GM19438 (cell line): Measurements from ENCODE around the gene RBL2.
"Not testable (repeated sequence)": the region's sequence is repeated elsewhere in the genome, so short reads cannot be mapped to it uniquely, and the experiment has no call there.

ENCODE experiments used
- ATAC-seq: cut with Tn5 transposase; IDR thresholded peaks from one replicate; pipeline ENCODE4 v1.9.1; 2021; ENCODE audit warnings: low read depth; ENCODE audit not compliant: unreplicated experiment

RBL2 gene

GRCh38 chr16:53529513-53529912 is 95.2 kb downstream of the RBL2 start:
- no peak for ATAC-seq

- ATAC-seq, result no peak
These were observed 95.8 kb downstream of the RBL2 start for GRCh38 chr16:53530046-53530445.

GRCh38 chr16:53530741-53531140 is 96.5 kb downstream of the RBL2 start:
- ATAC-seq, result no peak

DNA sequence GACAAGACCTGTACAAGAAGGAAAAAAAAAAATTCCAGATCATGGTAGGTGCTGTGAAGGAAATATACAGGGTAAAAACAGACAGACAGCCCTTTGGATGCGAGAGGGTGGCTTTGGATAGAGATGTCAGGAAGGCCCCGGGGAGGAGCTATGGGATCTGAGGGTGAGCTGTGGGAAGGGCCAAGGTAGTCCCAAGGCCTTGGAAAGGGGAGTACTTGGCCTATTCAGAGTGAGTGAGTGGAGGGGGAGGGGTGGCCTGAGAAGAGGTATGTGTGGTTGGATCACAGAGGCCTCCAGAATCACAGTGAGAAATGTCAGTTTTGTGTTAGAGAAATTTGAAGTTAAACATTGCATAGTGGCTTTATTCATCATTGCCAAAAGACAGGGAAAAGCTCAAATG is 99.9 kb downstream of the RBL2 start:
- ATAC-seq, result no peak

GRCh38 chr16:53537626-53538025 is 103.4 kb downstream of the RBL2 start:
- no peak for ATAC-seq

- not testable (repeated sequence) for ATAC-seq
These were observed 105.1 kb downstream of the RBL2 start for GRCh38 chr16:53539346-53539745.

DNA sequence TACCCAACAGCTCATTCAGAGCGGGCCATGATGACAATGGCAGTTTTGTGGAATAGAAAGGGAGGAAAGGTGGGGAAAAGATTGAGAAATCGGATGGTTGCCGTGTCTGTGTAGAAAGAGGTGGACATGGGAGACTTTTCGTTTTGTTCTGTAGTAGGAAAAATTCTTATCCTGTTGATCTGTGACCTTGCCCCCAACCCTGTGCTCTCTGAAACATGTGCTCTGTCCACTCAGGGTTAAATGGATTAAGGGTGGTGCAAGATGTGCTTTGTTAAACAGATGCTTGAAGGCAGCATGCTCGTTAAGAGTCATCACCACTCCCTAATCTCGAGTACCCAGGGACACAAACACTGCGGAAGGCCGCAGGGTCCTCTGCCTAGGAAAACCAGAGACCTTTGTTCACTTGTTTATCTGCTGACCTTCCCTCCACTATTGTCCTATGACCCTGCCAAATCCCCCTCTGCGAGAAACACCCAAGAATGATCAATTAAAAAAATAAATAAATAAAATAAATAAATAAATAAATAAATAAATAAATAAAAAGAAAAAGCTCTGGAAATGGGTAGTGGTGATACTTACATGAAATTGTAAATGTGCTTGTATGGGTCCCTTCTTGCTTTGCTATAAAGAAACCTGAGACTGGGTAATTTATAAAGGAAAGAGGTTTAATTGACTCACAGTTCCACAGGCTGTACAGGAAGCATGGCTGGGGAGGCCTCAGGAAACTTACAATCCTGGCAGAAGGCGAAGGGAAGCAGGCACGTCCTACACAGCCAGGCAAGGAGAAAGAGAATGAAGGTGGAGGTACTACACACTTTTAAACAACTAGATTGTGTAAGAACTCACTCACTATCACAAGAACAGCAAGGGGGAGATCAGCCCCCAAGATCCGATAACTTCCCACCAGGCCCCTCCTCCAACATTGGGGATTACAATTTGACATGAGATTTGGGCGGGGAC is 105.8 kb downstream of the RBL2 start:
- not testable (repeated sequence) for ATAC-seq
